ENCODE results near the gene ZMYM3. TPM values are rescaled to one million over a fixed set of nuclear protein-coding genes. Genes with fewer than 3 reads are reported as not detected.

Gene ZMYM3
- total RNA-seq, 1 experiment from 2014 or later = 32.9 TPM

DNA sequence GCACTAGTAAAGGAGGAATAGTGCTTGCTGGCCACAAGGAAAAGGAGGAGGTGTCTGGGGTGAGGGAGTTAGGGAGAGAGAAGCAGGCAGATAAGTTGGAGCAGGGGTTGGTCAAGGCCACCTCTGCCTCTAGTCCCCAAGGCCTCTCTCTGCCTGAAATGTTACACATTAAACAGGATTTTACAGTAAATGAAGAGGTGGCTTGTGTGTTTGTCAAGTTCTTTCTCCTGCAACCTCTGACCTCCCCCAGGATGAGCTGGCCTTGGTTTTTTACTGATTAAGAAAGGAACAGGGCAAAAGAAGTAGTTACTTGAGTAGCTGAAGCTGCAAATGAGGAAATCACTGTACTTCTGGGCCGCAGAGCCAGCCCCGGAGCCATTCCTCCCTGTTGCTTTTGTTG is 28.9 kb downstream of the ZMYM3 start:
- no peaks in the 10 kb centered on the region for H3K4me1 ChIP-seq (ENCODE audit: control insufficient read depth in 1 of 2, insufficient read depth in 2 of 2, low read length in 2 of 2)
- H4K20me1 ChIP-seq (ENCODE audit: insufficient read depth) = no peaks in the 10 kb centered on the region
- no peak for TF ChIP-seq YY1 (IDR thresholded peaks at IDR 0.05; ENCODE audit: extremely low read depth, insufficient replicate concordance, low read depth, low read length)
- TF ChIP-seq CEBPB (IDR thresholded peaks at IDR 0.05; ENCODE audit: low read depth) = no peak
- no peak for TF ChIP-seq POLR2A (IDR thresholded peaks at IDR 0.05; ENCODE audit: borderline replicate concordance, extremely low read depth, insufficient read depth, insufficient read length)
- TF ChIP-seq ZBTB33 (IDR thresholded peaks at IDR 0.05; ENCODE audit: extremely low read depth, insufficient replicate concordance, low read length) = no peak
- no peak for TF ChIP-seq SIN3A (IDR thresholded peaks at IDR 0.05; ENCODE audit: low read depth)
- TF ChIP-seq SRF (IDR thresholded peaks at IDR 0.05; ENCODE audit: low read depth) = no peak
- intact Hi-C loops (cut with micrococcal nuclease) = no loop called here
- CTCF ChIA-PET = no interaction called here
- no peak overlapping the region for H2AFZ ChIP-seq (ENCODE audit: low read depth, low read length, poor library complexity, severe bottlenecking)
- H3K9me2 ChIP-seq (ENCODE audit: insufficient read depth) = no peaks in the 10 kb centered on the region
- ATAC-seq = no peak
- RAD21 ChIA-PET (ENCODE audit: low non-redundant PET in 1 of 2, low total read pairs in 2 of 2, uncharacterized antibody in 2 of 2, unreplicated experiment in 2 of 2) = no interaction called here
- H3K79me2 ChIP-seq (ENCODE audit: insufficient read depth, low read length) = no peaks in the 10 kb centered on the region
- POLR2A ChIA-PET = no interaction called here
- no peaks in the 10 kb centered on the region for H3K27me3 ChIP-seq (ENCODE audit: insufficient read depth, low read length)
- no peak for DNase-seq (ENCODE audit: low read depth, low spot score)
- H3K4me2 ChIP-seq (ENCODE audit: low read length) = no peak overlapping the region
- no peak overlapping the region for H3K4me3 ChIP-seq (replicated peaks in 1 of 2; ENCODE audit: low read depth in 1 of 2, low read length in 2 of 2)
- H3K9ac ChIP-seq (ENCODE audit: low read length) = no peak overlapping the region
- no peak overlapping the region for H3K27ac ChIP-seq (ENCODE audit: low read depth, low read length)
- H3K36me3 ChIP-seq (ENCODE audit: control insufficient read depth in 1 of 2, insufficient read depth in 2 of 2, low read length in 2 of 2) = no peaks in the 10 kb centered on the region
- no TSS peak for BruUV-seq (replicated peaks)
- H3K9me3 ChIP-seq (ENCODE audit: control insufficient read depth in 1 of 2, insufficient read depth in 1 of 2, low read depth in 1 of 2, low read length in 2 of 2) = no peaks in the 10 kb centered on the region

DNA sequence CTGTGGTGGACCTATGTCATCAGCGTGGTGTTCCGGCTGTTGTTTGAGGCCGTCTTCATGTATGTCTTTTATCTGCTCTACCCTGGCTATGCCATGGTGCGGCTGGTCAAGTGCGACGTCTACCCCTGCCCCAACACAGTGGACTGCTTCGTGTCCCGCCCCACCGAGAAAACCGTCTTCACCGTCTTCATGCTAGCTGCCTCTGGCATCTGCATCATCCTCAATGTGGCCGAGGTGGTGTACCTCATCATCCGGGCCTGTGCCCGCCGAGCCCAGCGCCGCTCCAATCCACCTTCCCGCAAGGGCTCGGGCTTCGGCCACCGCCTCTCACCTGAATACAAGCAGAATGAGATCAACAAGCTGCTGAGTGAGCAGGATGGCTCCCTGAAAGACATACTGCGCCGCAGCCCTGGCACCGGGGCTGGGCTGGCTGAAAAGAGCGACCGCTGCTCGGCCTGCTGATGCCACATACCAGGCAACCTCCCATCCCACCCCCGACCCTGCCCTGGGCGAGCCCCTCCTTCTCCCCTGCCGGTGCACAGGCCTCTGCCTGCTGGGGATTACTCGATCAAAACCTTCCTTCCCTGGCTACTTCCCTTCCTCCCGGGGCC is 29.7 kb downstream of the ZMYM3 start:
- Histone ChIP-seq H4K20me1 (ENCODE audit: insufficient read depth) (no peaks in the 10 kb centered on the region), H3K27me3 (ENCODE audit: insufficient read depth, low read length) (no peaks in the 10 kb centered on the region), H3K4me1 (ENCODE audit: control insufficient read depth in 1 of 2, insufficient read depth in 2 of 2, low read length in 2 of 2) (no peaks in the 10 kb centered on the region), H3K36me3 (ENCODE audit: control insufficient read depth in 1 of 2, insufficient read depth in 2 of 2, low read length in 2 of 2) (no peaks in the 10 kb centered on the region), H3K4me3 (replicated peaks in 1 of 2; ENCODE audit: low read depth in 1 of 2, low read length in 2 of 2) (no peak overlapping the region), H3K9ac (ENCODE audit: low read length) (no peak overlapping the region), H3K9me2 (ENCODE audit: insufficient read depth) (no peaks in the 10 kb centered on the region), H3K4me2 (ENCODE audit: low read length) (no peak overlapping the region), H3K9me3 (ENCODE audit: control insufficient read depth in 1 of 2, insufficient read depth in 1 of 2, low read depth in 1 of 2, low read length in 2 of 2) (no peaks in the 10 kb centered on the region), H3K27ac (ENCODE audit: low read depth, low read length) (no peak overlapping the region), H2AFZ (ENCODE audit: low read depth, low read length, poor library complexity, severe bottlenecking) (no peak overlapping the region), H3K79me2 (ENCODE audit: insufficient read depth, low read length) (no peaks in the 10 kb centered on the region)
- no peak for ATAC-seq
- DNase-seq (ENCODE audit: low read depth, low spot score) = no peak
- ChIA-PET POLR2A (no interaction called here), CTCF (no interaction called here), RAD21 (ENCODE audit: low non-redundant PET in 1 of 2, low total read pairs in 2 of 2, uncharacterized antibody in 2 of 2, unreplicated experiment in 2 of 2) (no interaction called here)
- BruUV-seq (replicated peaks) = no TSS peak
- intact Hi-C loops (cut with micrococcal nuclease) = no loop called here
- no peak for TF ChIP-seq EZH2phosphoT487 (IDR thresholded peaks at IDR 0.05; ENCODE audit: borderline replicate concordance)
- no peak for TF ChIP-seq SP1 (IDR thresholded peaks at IDR 0.05; ENCODE audit: low read depth)
- TF ChIP-seq ZFX (IDR thresholded peaks at IDR 0.05) = no peak
- TF ChIP-seq, protein P1, sequence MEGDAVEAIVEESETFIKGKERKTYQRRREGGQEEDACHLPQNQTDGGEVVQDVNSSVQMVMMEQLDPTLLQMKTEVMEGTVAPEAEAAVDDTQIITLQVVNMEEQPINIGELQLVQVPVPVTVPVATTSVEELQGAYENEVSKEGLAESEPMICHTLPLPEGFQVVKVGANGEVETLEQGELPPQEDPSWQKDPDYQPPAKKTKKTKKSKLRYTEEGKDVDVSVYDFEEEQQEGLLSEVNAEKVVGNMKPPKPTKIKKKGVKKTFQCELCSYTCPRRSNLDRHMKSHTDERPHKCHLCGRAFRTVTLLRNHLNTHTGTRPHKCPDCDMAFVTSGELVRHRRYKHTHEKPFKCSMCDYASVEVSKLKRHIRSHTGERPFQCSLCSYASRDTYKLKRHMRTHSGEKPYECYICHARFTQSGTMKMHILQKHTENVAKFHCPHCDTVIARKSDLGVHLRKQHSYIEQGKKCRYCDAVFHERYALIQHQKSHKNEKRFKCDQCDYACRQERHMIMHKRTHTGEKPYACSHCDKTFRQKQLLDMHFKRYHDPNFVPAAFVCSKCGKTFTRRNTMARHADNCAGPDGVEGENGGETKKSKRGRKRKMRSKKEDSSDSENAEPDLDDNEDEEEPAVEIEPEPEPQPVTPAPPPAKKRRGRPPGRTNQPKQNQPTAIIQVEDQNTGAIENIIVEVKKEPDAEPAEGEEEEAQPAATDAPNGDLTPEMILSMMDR (IDR thresholded peaks at IDR 0.05 in 2 of 3, conservative IDR thresholded peaks at IDR 0.05 in 1 of 3; ENCODE audit: borderline replicate concordance in 1 of 3, insufficient read depth in 1 of 3, low read depth in 2 of 3, low read length in 2 of 3) = no peak
- no peak for TF ChIP-seq POLR2AphosphoS5 (IDR thresholded peaks at IDR 0.05; ENCODE audit: low read depth, low read length)
- no peak for TF ChIP-seq ELF1 (IDR thresholded peaks at IDR 0.05; ENCODE audit: borderline replicate concordance, low read depth)
- TF ChIP-seq JUND (IDR thresholded peaks at IDR 0.05) = no peak
- no peak for TF ChIP-seq SRF (IDR thresholded peaks at IDR 0.05; ENCODE audit: low read depth)
- TF ChIP-seq ZNF274 (IDR thresholded peaks at IDR 0.05; ENCODE audit: low read depth, low read length) = no peak
- TF ChIP-seq TCF7L2 (IDR thresholded peaks at IDR 0.05; ENCODE audit: borderline replicate concordance, extremely low read depth, insufficient read depth, insufficient read length) = no peak
- no peak for TF ChIP-seq CBX3 (IDR thresholded peaks at IDR 0.05; ENCODE audit: low read depth)
- TF ChIP-seq CEBPB (IDR thresholded peaks at IDR 0.05; ENCODE audit: low read depth) = no peak
- no peak for TF ChIP-seq POLR2A (IDR thresholded peaks at IDR 0.05; ENCODE audit: borderline replicate concordance, extremely low read depth, insufficient read depth, insufficient read length)
- no peak for TF ChIP-seq ATF3 (IDR thresholded peaks at IDR 0.05)
- TF ChIP-seq FOSL1 (IDR thresholded peaks at IDR 0.05; ENCODE audit: low read depth) = no peak

Data from HCT116 (cell line).